LHCN-M2 (cell line): ENCODE results near the gene SULF2. TPM values are rescaled to one million over a fixed set of nuclear protein-coding genes. Genes with fewer than 3 reads are reported as not detected.

Source experiments
- DNase-seq: peaks from one replicate; pipeline ENCODE4 v3.0.0-alpha.2; 2012; ENCODE audit warnings: low read depth
- total RNA-seq: library from RNA; depleted of rRNA; stranded (reverse); fragments of >200 nt; gene quantifications from 2 replicates; pipeline ENCODE4 v1.2.3, GENCODE V29; 2014

SULF2 gene
- total RNA-seq, 1 experiment from 2014 or later: 3.2 TPM

GRCh38 chr20:47711046-47711752 lies 74.1 kb downstream of the SULF2 start:
- no peak for DNase-seq

GRCh38 chr20:47710665-47711045 lies 74.6 kb downstream of the SULF2 start:
- no peak for DNase-seq

GRCh38 chr20:47708953-47709833 lies 76.1 kb downstream of the SULF2 start:
- DNase-seq: no peak

GRCh38 chr20:47708140-47708807 lies 77.0 kb downstream of the SULF2 start:
- no peak for DNase-seq

- no peak for DNase-seq
These were observed 78.9 kb downstream of the SULF2 start for GRCh38 chr20:47706345-47706744.

GRCh38 chr20:47705497-47705856 lies 79.8 kb downstream of the SULF2 start:
- no peak for DNase-seq

GRCh38 chr20:47704746-47705496 lies 80.4 kb downstream of the SULF2 start:
- DNase-seq: no peak

- DNase-seq: no peak
These were observed 81.5 kb downstream of the SULF2 start for GRCh38 chr20:47703748-47704147.

GRCh38 chr20:47701612-47702011 lies 83.7 kb downstream of the SULF2 start:
- DNase-seq: no peak

- DNase-seq: no peak
These were observed 85.0 kb downstream of the SULF2 start for GRCh38 chr20:47700327-47700726.

- DNase-seq: no peak
These were observed 85.5 kb downstream of the SULF2 start for GRCh38 chr20:47699818-47700217.

- DNase-seq: no peak
These were observed 87.1 kb downstream of the SULF2 start for GRCh38 chr20:47698142-47698541.

- no peak for DNase-seq
These were observed 88.4 kb downstream of the SULF2 start for GRCh38 chr20:47696856-47697255.

GRCh38 chr20:47694021-47694818 lies 91.1 kb downstream of the SULF2 start:
- DNase-seq: no peak

- peak; percentile 35 for DNase-seq
These were observed 93.7 kb downstream of the SULF2 start for GRCh38 chr20:47691625-47692024.

GRCh38 chr20:47689731-47690130 lies 95.5 kb downstream of the SULF2 start:
- no peak for DNase-seq

GRCh38 chr20:47688385-47689381 lies 96.6 kb downstream of the SULF2 start:
- DNase-seq: no peak

- DNase-seq: no peak
These were observed 97.9 kb downstream of the SULF2 start for GRCh38 chr20:47687095-47687987.

- DNase-seq: peak; percentile 89
These were observed 98.7 kb downstream of the SULF2 start for GRCh38 chr20:47686545-47686944.
